ENCODE results near the gene PCBP2. TPM values are rescaled to one million over a fixed set of nuclear protein-coding genes. Genes with fewer than 3 reads are reported as not detected.

The PCBP2 gene
- polyA plus RNA-seq, 1 experiment: 286 TPM

DNA sequence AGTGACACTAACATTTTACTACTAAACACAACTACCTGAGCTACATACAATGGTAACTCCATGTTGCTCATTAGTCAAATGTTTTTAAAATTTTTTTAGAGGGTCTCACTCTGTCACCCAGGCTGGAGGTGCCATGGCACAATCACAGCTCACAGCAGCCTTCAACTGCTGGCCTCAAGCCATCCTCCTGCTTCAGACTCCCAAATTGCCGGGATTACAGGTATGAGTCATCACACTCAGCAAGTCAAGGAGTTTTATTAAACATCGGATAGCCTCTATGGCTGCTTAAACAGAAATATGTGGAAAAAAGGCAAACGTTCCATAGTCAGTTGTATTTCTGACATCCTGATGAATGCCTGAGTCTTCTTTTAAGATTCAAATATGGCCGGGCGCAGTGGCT is 66.5 kb downstream of the PCBP2 start:
- no peaks in the 10 kb centered on the region for H3K27me3 ChIP-seq (ENCODE audit: control insufficient read depth, insufficient read depth, low read length)
- no peak overlapping the region for H3K4me3 ChIP-seq (ENCODE audit: low read depth, low read length)
- POLR2A ChIA-PET: no interaction called here
- no peak for DNase-seq (ENCODE audit: low read depth, low spot score)
- H3K27ac ChIP-seq (ENCODE audit: low read depth, low read length): no peak overlapping the region
- TF ChIP-seq, protein P1, sequence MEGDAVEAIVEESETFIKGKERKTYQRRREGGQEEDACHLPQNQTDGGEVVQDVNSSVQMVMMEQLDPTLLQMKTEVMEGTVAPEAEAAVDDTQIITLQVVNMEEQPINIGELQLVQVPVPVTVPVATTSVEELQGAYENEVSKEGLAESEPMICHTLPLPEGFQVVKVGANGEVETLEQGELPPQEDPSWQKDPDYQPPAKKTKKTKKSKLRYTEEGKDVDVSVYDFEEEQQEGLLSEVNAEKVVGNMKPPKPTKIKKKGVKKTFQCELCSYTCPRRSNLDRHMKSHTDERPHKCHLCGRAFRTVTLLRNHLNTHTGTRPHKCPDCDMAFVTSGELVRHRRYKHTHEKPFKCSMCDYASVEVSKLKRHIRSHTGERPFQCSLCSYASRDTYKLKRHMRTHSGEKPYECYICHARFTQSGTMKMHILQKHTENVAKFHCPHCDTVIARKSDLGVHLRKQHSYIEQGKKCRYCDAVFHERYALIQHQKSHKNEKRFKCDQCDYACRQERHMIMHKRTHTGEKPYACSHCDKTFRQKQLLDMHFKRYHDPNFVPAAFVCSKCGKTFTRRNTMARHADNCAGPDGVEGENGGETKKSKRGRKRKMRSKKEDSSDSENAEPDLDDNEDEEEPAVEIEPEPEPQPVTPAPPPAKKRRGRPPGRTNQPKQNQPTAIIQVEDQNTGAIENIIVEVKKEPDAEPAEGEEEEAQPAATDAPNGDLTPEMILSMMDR (IDR thresholded peaks at IDR 0.05; ENCODE audit: low read depth, low read length): no peak
- no peaks in the 10 kb centered on the region for H3K9me3 ChIP-seq (ENCODE audit: control insufficient read depth, insufficient read depth, low read length)
- CTCF ChIA-PET: interaction anchor here (0.6 to 1.2 kb wide), 3 partner anchors 10 to 807 kb away, joined by 3 to 4 read pairs (median 4); partner anchors contain the start of gene COPZ1

DNA sequence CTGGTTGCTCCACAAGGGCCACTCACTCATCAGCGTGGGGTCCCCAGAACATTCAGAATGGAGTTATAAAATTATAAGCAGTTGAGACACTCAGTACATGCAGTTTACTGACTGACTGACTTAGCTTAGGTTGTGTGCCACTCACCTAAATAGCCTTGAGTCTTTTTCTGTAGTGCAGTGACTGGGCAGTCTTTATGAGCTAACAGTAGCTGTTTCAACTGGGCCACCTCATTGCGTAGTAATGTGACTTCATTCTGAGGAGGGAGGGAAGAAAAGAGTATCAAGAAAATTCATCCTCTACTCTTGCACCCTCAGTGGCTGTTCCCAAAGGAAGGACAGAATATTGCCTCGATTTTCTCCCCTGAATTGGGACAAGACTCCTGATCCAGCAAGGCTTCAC is 71.2 kb downstream of the PCBP2 start:
- Histone ChIP-seq H3K4me3 (ENCODE audit: low read depth, low read length) (no peak overlapping the region), H3K27ac (ENCODE audit: low read depth, low read length) (no peak overlapping the region), H3K9me3 (ENCODE audit: control insufficient read depth, insufficient read depth, low read length) (no peaks in the 10 kb centered on the region), H3K27me3 (ENCODE audit: control insufficient read depth, insufficient read depth, low read length) (no peaks in the 10 kb centered on the region)
- TF ChIP-seq, protein P1 (IDR thresholded peaks at IDR 0.05; ENCODE audit: low read depth, low read length): no peak
- no peak for DNase-seq (ENCODE audit: low read depth, low spot score)
- POLR2A ChIA-PET: no interaction called here
- CTCF ChIA-PET: interaction anchor here (0.7 to 1.1 kb wide), 2 partner anchors 20 to 171 kb away, joined by 3 read pairs; no protein-coding TSS in a partner anchor

DNA sequence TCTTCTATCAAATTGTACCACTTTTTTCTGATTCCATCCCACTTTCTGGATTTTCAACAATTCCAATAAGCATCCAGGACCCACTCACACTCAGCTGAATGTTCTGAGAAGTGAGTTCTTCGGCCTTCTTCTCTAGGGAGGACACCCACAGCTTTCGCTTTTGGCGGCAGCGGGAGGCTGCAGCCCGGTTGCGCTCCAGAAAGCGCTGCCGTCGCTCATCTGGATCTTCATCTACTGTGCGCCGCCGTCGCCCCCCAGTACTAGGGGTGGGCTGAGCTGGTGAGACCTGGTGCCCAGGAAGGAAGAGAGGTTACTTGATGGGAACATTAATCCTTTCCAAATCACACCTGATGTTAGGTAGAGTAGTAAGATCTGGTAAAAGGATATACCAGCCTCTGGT is 72.6 kb downstream of the PCBP2 start:
- Histone ChIP-seq H3K4me3 (ENCODE audit: low read depth, low read length) (no peak overlapping the region), H3K27ac (ENCODE audit: low read depth, low read length) (no peak overlapping the region), H3K9me3 (ENCODE audit: control insufficient read depth, insufficient read depth, low read length) (no peaks in the 10 kb centered on the region), H3K27me3 (ENCODE audit: control insufficient read depth, insufficient read depth, low read length) (no peaks in the 10 kb centered on the region)
- POLR2A ChIA-PET: no interaction called here
- CTCF ChIA-PET: interaction anchor here (0.6 kb wide), 1 partner anchor 14 kb away, joined by 3 read pairs; no protein-coding TSS in a partner anchor
- TF ChIP-seq, protein P1 (IDR thresholded peaks at IDR 0.05; ENCODE audit: low read depth, low read length): no peak
- DNase-seq (ENCODE audit: low read depth, low spot score): no peak

DNA sequence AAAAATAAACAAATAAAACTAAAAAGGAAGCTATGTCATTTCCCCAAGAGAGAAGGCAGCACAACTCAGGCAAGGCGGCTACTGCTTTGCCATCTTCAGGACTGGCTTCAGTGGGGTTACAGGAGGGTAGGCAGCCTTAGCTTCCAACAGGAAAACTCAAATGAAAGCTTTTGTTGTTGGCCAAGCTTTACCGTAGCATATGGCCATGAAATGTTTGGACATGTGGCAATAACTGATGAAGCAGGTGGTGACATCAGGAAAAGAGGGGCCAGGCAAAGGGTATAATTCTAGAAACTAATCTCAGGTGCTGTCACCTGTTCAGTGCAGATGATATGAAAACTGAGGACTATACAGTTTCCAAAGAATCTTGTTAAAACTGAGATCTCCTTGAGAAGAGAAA is 78.2 kb downstream of the PCBP2 start:
- H3K9me3 ChIP-seq (ENCODE audit: control insufficient read depth, insufficient read depth, low read length): no peaks in the 10 kb centered on the region
- no peaks in the 10 kb centered on the region for H3K27me3 ChIP-seq (ENCODE audit: control insufficient read depth, insufficient read depth, low read length)
- TF ChIP-seq, protein P1 (IDR thresholded peaks at IDR 0.05; ENCODE audit: low read depth, low read length): no peak
- ChIA-PET CTCF (interaction anchor here (1.0 to 2.0 kb wide), 2 partner anchors 13 to 146 kb away, joined by 3 to 12 read pairs; partner anchors contain the start of gene ATP5MC2), POLR2A (no interaction called here)
- no peak for DNase-seq (ENCODE audit: low read depth, low spot score)
- no peak overlapping the region for H3K27ac ChIP-seq (ENCODE audit: low read depth, low read length)
- H3K4me3 ChIP-seq (ENCODE audit: low read depth, low read length): no peak overlapping the region

Small RNA genes lying within 50 kb of the gene (small RNA-seq; reads per million reads assigned to genes)
- gene AC023509.3 (ENCODE audit: insufficient read length, low read depth): not detected

Other genes starting within 250 kb of the PCBP2 start
- gene ITGB7, start 244.9 kb upstream of the PCBP2 start, polyA plus RNA-seq (2011; rRNA removed): 0.15 and 0.19 TPM in 2 replicates
- gene RARG, start 219.9 kb upstream of the PCBP2 start, polyA plus RNA-seq (2011; rRNA removed): 20.1 and 25.6 TPM in 2 replicates
- gene ESPL1, start 183.8 kb upstream of the PCBP2 start, polyA plus RNA-seq (2011; rRNA removed): 1.6 and 2.1 TPM in 2 replicates
- 970 and 991 TPM in 2 replicates for gene PFDN5, start 156.6 kb upstream of the PCBP2 start, polyA plus RNA-seq (2011; rRNA removed)
- 47.8 and 63.2 TPM in 2 replicates for gene MYG1, start 152.4 kb upstream of the PCBP2 start, polyA plus RNA-seq (2011; rRNA removed)
- gene AAAS, start 130.5 kb upstream of the PCBP2 start, polyA plus RNA-seq (2011; rRNA removed): 40.0 and 46.7 TPM in 2 replicates
- gene SP7, start 115.7 kb upstream of the PCBP2 start, polyA plus RNA-seq (2011; rRNA removed): not detected in 2 replicates
- gene SP1, start 71.9 kb upstream of the PCBP2 start, polyA plus RNA-seq (2011; rRNA removed): 44.6 and 45.9 TPM in 2 replicates
- not detected in 2 replicates for gene AMHR2, start 28.2 kb upstream of the PCBP2 start, polyA plus RNA-seq (2011; rRNA removed)
- 71.4 and 92.8 TPM in 2 replicates for gene PRR13, start 10.4 kb upstream of the PCBP2 start, polyA plus RNA-seq (2011; rRNA removed)
- gene MAP3K12, start 47.4 kb downstream of the PCBP2 start, polyA plus RNA-seq (2011; rRNA removed): 35.7 and 46.1 TPM in 2 replicates
- 25.0 and 33.0 TPM in 2 replicates for gene TARBP2, start 49.2 kb downstream of the PCBP2 start, polyA plus RNA-seq (2011; rRNA removed)
- gene NPFF, start 55.4 kb downstream of the PCBP2 start, polyA plus RNA-seq (2011; rRNA removed): not detected in 2 replicates
- 21.7 and 27.1 TPM in 2 replicates for gene ATF7, start 174.3 kb downstream of the PCBP2 start, polyA plus RNA-seq (2011; rRNA removed)
- 261 and 433 TPM in 2 replicates for gene ATP5MC2, start 224.0 kb downstream of the PCBP2 start, polyA plus RNA-seq (2011; rRNA removed)